Fibroblast of the aortic adventitia (primary cell): Measurements from ENCODE around the gene SLC35A2. TPM values are rescaled to one million over a fixed set of nuclear protein-coding genes. Genes with fewer than 3 reads are reported as not detected.

Source experiments
- small RNA-seq: library from RNA; depleted of rRNA; stranded (forward); fragments of <200 nt; gene quantifications from one replicate; pipeline ENCODE3, GENCODE V24; 2012
- total RNA-seq: library from RNA; depleted of rRNA; stranded (reverse); fragments of >200 nt; gene quantifications from 2 replicates; pipeline ENCODE4 v1.2.3, GENCODE V29; 2012; ENCODE audit warnings: low replicate concordance

The SLC35A2 gene
- total RNA-seq, 1 donor, result 12.2 TPM

Small RNAs within 50 kb of the gene (small RNA-seq; reads per million reads assigned to genes)
- gene RNU6-722P, result not detected

Other genes with a start within 250 kb of the SLC35A2 start
- gene WAS, start 227.8 kb downstream of the SLC35A2 start, total RNA-seq, result 0.09 TPM in 1 of 2 replicates, not detected in the other
- 5.1 and 8.5 TPM in 2 replicates for gene SUV39H1, start 214.9 kb downstream of the SLC35A2 start, total RNA-seq
- gene GLOD5, start 149.9 kb downstream of the SLC35A2 start, total RNA-seq, result not detected in 2 replicates
- not detected in 2 replicates for gene GATA1, start 125.1 kb downstream of the SLC35A2 start, total RNA-seq
- 17.3 and 33.7 TPM in 2 replicates for gene HDAC6, start 109.6 kb downstream of the SLC35A2 start, total RNA-seq
- not detected in 2 replicates for gene ERAS, start 85.1 kb downstream of the SLC35A2 start, total RNA-seq
- not detected in 2 replicates for gene PCSK1N, start 76.0 kb downstream of the SLC35A2 start, total RNA-seq
- gene TIMM17B, start 13.9 kb downstream of the SLC35A2 start, total RNA-seq, result 7.0 and 19.4 TPM in 2 replicates
- 35.4 and 65.5 TPM in 2 replicates for gene PQBP1, start 13.7 kb downstream of the SLC35A2 start, total RNA-seq
- gene PIM2, start 7.4 kb upstream of the SLC35A2 start, total RNA-seq, result 2.1 and 5.0 TPM in 2 replicates
- 15.5 and 26.0 TPM in 2 replicates for gene OTUD5, start 46.0 kb upstream of the SLC35A2 start, total RNA-seq
- gene KCND1, start 60.2 kb upstream of the SLC35A2 start, total RNA-seq, result 0.81 and 1.4 TPM in 2 replicates
- 11.9 and 15.7 TPM in 2 replicates for gene GRIPAP1, start 90.6 kb upstream of the SLC35A2 start, total RNA-seq
- gene TFE3, start 131.7 kb upstream of the SLC35A2 start, total RNA-seq, result 18.9 and 50.5 TPM in 2 replicates
- 0.90 and 1.2 TPM in 2 replicates for gene CCDC120, start 147.4 kb upstream of the SLC35A2 start, total RNA-seq
- 2.6 and 17.8 TPM in 2 replicates for gene PRAF2, start 162.4 kb upstream of the SLC35A2 start, total RNA-seq
- gene WDR45, start 168.2 kb upstream of the SLC35A2 start, total RNA-seq, result 66.5 and 73.9 TPM in 2 replicates
- 12.5 and 18.2 TPM in 2 replicates for gene GPKOW, start 212.1 kb upstream of the SLC35A2 start, total RNA-seq